ENCODE measurements around the gene GPS1. TPM values are rescaled to one million over a fixed set of nuclear protein-coding genes. Genes with fewer than 3 reads are reported as not detected.

Gene GPS1
- total RNA-seq, 2 donors from 2014 or later = 79.5 to 90.8 TPM

- Histone ChIP-seq H3K36me3 (peaks cover 81% of the 10 kb centered on the region), H3K4me3 (no peak overlapping the region), H3K9me3 (no peaks in the 10 kb centered on the region), H3K27me3 (no peaks in the 10 kb centered on the region), H3K4me1 (no peaks in the 10 kb centered on the region), H3K27ac (no peak overlapping the region)
- no peak for DNase-seq (ENCODE audit: low spot score)
- no peak for TF ChIP-seq CTCF (IDR thresholded peaks at IDR 0.05)
Measured at GRCh38 chr17:82082456-82082855, 30.8 kb downstream of the GPS1 start.

- no peak overlapping the region for H3K27ac ChIP-seq
- no peaks in the 10 kb centered on the region for H3K9me3 ChIP-seq
- peaks cover 87% of the 10 kb centered on the region for H3K36me3 ChIP-seq
- no peaks in the 10 kb centered on the region for H3K4me1 ChIP-seq
- no peak overlapping the region for H3K4me3 ChIP-seq
- DNase-seq (ENCODE audit: low spot score) = no peak
- no peak for TF ChIP-seq CTCF (IDR thresholded peaks at IDR 0.05)
- H3K27me3 ChIP-seq = no peaks in the 10 kb centered on the region
Measured at GRCh38 chr17:82083009-82083408, 31.3 kb downstream of the GPS1 start.

GRCh38 chr17:82083533-82084359, 32.0 kb downstream of the GPS1 start:
- no peaks in the 10 kb centered on the region for H3K9me3 ChIP-seq
- no peak overlapping the region for H3K4me3 ChIP-seq
- no peaks in the 10 kb centered on the region for H3K27me3 ChIP-seq
- no peak overlapping the region for H3K27ac ChIP-seq
- TF ChIP-seq CTCF (IDR thresholded peaks at IDR 0.05) = no peak
- DNase-seq (ENCODE audit: low spot score) = no peak
- H3K4me1 ChIP-seq = no peaks in the 10 kb centered on the region
- H3K36me3 ChIP-seq = peaks cover 94% of the 10 kb centered on the region

GRCh38 chr17:82084373-82085030, 32.8 kb downstream of the GPS1 start:
- DNase-seq (ENCODE audit: low spot score) = no peak
- Histone ChIP-seq H3K27me3 (no peaks in the 10 kb centered on the region), H3K36me3 (peaks cover 95% of the 10 kb centered on the region), H3K9me3 (no peaks in the 10 kb centered on the region), H3K4me1 (no peaks in the 10 kb centered on the region), H3K27ac (no peak overlapping the region), H3K4me3 (no peak overlapping the region)
- TF ChIP-seq CTCF (IDR thresholded peaks at IDR 0.05) = no peak

- H3K27me3 ChIP-seq = no peaks in the 10 kb centered on the region
- H3K36me3 ChIP-seq = peaks cover 98% of the 10 kb centered on the region
- H3K4me1 ChIP-seq = no peaks in the 10 kb centered on the region
- DNase-seq (ENCODE audit: low spot score) = no peak
- TF ChIP-seq CTCF (IDR thresholded peaks at IDR 0.05) = no peak
- H3K27ac ChIP-seq = no peak overlapping the region
- no peaks in the 10 kb centered on the region for H3K9me3 ChIP-seq
- H3K4me3 ChIP-seq = no peak overlapping the region
Measured at GRCh38 chr17:82085031-82085861, 33.5 kb downstream of the GPS1 start.
